K562 (cell line): ENCODE results near the gene COQ9. TPM values are rescaled to one million over a fixed set of nuclear protein-coding genes. Genes with fewer than 3 reads are reported as not detected.

ENCODE experiments used
- ARID2 ChIP-seq: fragments of 450-650 bp; IDR thresholded peaks from 2 replicates; pipeline ENCODE4 v1.6.1; 2017; ENCODE audit warnings: antibody characterized with exemption, mild to moderate bottlenecking
- CHD4 ChIP-seq: fragments of 200-600 bp; sonication (generic); IDR thresholded peaks from 3 replicates; pipeline ENCODE4 v1.6.1; 2012; ENCODE audit warnings: low read depth, mild to moderate bottlenecking, mixed read lengths, low read length, inconsistent platforms; ENCODE audit not compliant: insufficient read depth, insufficient replicate concordance, poor library complexity, severe bottlenecking
- DPF2 ChIP-seq: fragments of 450-650 bp; IDR thresholded peaks from 2 replicates; pipeline ENCODE4 v1.6.1; 2016
- EHMT2 ChIP-seq: fragments of 450-650 bp; IDR thresholded peaks from 2 replicates; pipeline ENCODE4 v1.6.1; 2018; ENCODE audit warnings: antibody characterized with exemption
- ELK3 ChIP-seq: fragments of 450-650 bp; formaldehyde crosslinking; IDR thresholded peaks from 2 replicates; pipeline ENCODE4 v1.4.0; 2020; ENCODE audit warnings: mild to moderate bottlenecking
- EP300 ChIP-seq: IDR thresholded peaks from 2 replicates; pipeline ENCODE4 v1.6.1; 2012; ENCODE audit warnings: low read length, improper control_type of control experiment
- ERF ChIP-seq: fragments of 450-650 bp; formaldehyde crosslinking; IDR thresholded peaks from 2 replicates; pipeline ENCODE4 v1.4.0; 2020; ENCODE audit warnings: mild to moderate bottlenecking, mixed read lengths
- ESRRA ChIP-seq: fragments of 450-650 bp; IDR thresholded peaks from 2 replicates; pipeline ENCODE4 v1.6.1; 2014; ENCODE audit warnings: low read depth, mild to moderate bottlenecking, moderate library complexity, borderline replicate concordance
- GMEB1 ChIP-seq: fragments of 250-450 bp; sonication (Bioruptor Pico); IDR thresholded peaks from 2 replicates; pipeline ENCODE4 v1.4.0; 2020; ENCODE audit warnings: mild to moderate bottlenecking
- GTF2E2 ChIP-seq: fragments of 200-800 bp; sonication (Bioruptor generic); IDR thresholded peaks from 2 replicates; pipeline ENCODE4 v1.6.1; 2016; ENCODE audit warnings: missing genetic modification characterization, missing compliant biosample characterization
- KDM2B ChIP-seq: fragments of 250-450 bp; sonication (Bioruptor Pico); IDR thresholded peaks from 2 replicates; pipeline ENCODE4 v1.8.0; 2021; ENCODE audit warnings: mild to moderate bottlenecking, moderate library complexity
- L3MBTL2 ChIP-seq: fragments of 450-650 bp; IDR thresholded peaks from 2 replicates; pipeline ENCODE4 v1.6.1; 2016; ENCODE audit warnings: mild to moderate bottlenecking, moderate library complexity
- MTA2 ChIP-seq: fragments of 450-650 bp; IDR thresholded peaks from 2 replicates; pipeline ENCODE4 v1.6.1; 2016; ENCODE audit warnings: low read depth
- MXD1 ChIP-seq: fragments of 250-450 bp; sonication (Bioruptor Pico); IDR thresholded peaks from 2 replicates; pipeline ENCODE4 v1.8.0; 2021; ENCODE audit warnings: borderline replicate concordance, mild to moderate bottlenecking, moderate library complexity; ENCODE audit not compliant: poor library complexity, severe bottlenecking
- NFE2L1 ChIP-seq: fragments of 450-650 bp; IDR thresholded peaks from 2 replicates; pipeline ENCODE4 v1.6.1; 2016; ENCODE audit warnings: missing genetic modification characterization, low read depth, mild to moderate bottlenecking, missing compliant biosample characterization, moderate library complexity, borderline replicate concordance
- NR2F6 ChIP-seq: fragments of 450-650 bp; formaldehyde crosslinking; IDR thresholded peaks from 2 replicates; pipeline ENCODE4 v1.4.0; 2020; ENCODE audit warnings: mild to moderate bottlenecking
- RFX7 ChIP-seq: fragments of 250-450 bp; sonication (Bioruptor Pico); IDR thresholded peaks from 2 replicates; pipeline ENCODE4 v1.5.1; 2021; ENCODE audit warnings: mild to moderate bottlenecking
- RHOXF2B ChIP-seq: fragments of 250-450 bp; sonication (Bioruptor Pico); conservative IDR thresholded peaks from 2 replicates; pipeline ENCODE4 v1.5.1; 2021
- SMARCE1 ChIP-seq: fragments of 450-650 bp; IDR thresholded peaks from 2 replicates; pipeline ENCODE4 v1.7.1; 2016; ENCODE audit warnings: mild to moderate bottlenecking
- TAF9B ChIP-seq: fragments of 450-650 bp; IDR thresholded peaks from 2 replicates; pipeline ENCODE4 v1.6.1; 2018; ENCODE audit warnings: mild to moderate bottlenecking; ENCODE audit not compliant: partially characterized antibody
- TCF7 ChIP-seq: sonication (generic); IDR thresholded peaks from 2 replicates; pipeline ENCODE4 v1.6.1; 2016; ENCODE audit warnings: antibody characterized with exemption, borderline replicate concordance
- TSHZ1 ChIP-seq: fragments of 250-450 bp; sonication (Bioruptor Pico); IDR thresholded peaks from 2 replicates; pipeline ENCODE4 v1.4.0; 2020; ENCODE audit warnings: mild to moderate bottlenecking, moderate library complexity
- ZNF24 ChIP-seq: fragments of 450-650 bp; IDR thresholded peaks from 2 replicates; pipeline ENCODE4 v1.6.1; 2016
- ZZZ3 ChIP-seq: fragments of 450-650 bp; IDR thresholded peaks from 2 replicates; pipeline ENCODE4 v1.6.1; 2016; ENCODE audit warnings: antibody characterized with exemption, mild to moderate bottlenecking, moderate library complexity
- polyA plus RNA-seq, 8 experiments: library from polyadenylated mRNA; depleted of rRNA in 4 of 8; stranded (reverse) in 5 of 8; unstranded in 3 of 8; fragments of >200 nt; fragmentation: Nextera tagmentation in 2 of 8; fragmentation: Illumina TruSeq in 1 of 8; extraction: Ambion mirVana in 2 of 8; extraction: Trizol in 1 of 8; gene quantifications; 2 replicates each; pipeline versions ENCODE4 v1.2.1 to v1.2.3, GENCODE V29; 2011 to 2014; ENCODE audit warnings: inconsistent platforms in 1 of 8, missing spikeins in 1 of 8
- total RNA-seq, 7 experiments: library from RNA; depleted of rRNA in 6 of 7; stranded (reverse); fragments of >200 nt in 6 of 7; fragmentation: Illumina TruSeq in 2 of 7; extraction: Trizol in 2 of 7; gene quantifications; 2 replicates each; pipeline versions ENCODE4 v1.2.1 to v1.2.3, GENCODE V29; 2011 to 2021; ENCODE audit warnings: low replicate concordance in 1 of 7

COQ9 gene
- total and polyA plus RNA-seq, 9 of the 15 experiments (the other 6 are each of a cell fraction or from before 2014, with no cell fraction given), result 35.0 to 139 (median 71.4) TPM

GRCh38 chr16:57462209-57462977, 15.1 kb downstream of the COQ9 start, which contains the start of gene POLR2C (continued):
- TF ChIP-seq ESRRA (peak; percentile 77; the same call in 1 of the 2 replicates), ARID2 (no peak), GTF2E2 (peak; percentile 57; the same call in 1 of the 2 replicates), KDM2B (CRISPR knock-in tag) (no peak), L3MBTL2 (peak; percentile 48; the same call in 1 of the 2 replicates), GMEB1 (CRISPR knock-in tag) (peak; percentile 57), ZNF24 (peak; percentile 76), ZZZ3 (peak; percentile 72), EHMT2 (no peak; the same call in 1 of the 2 replicates), EP300 (peak; percentile 27; the same call in 1 of the 2 replicates), NR2F6 (CRISPR knock-in tag) (no peak), NFE2L1 (tag) (no peak), SMARCE1 (no peak), CHD4 (no peak), ELK3 (CRISPR knock-in tag) (no peak), TCF7 (0 out of 2 replicates have a peak, but pooled peaks have one; percentile 26), DPF2 (no peak), RHOXF2B (CRISPR knock-in tag) (no peak), TSHZ1 (CRISPR knock-in tag) (no peak), RFX7 (CRISPR knock-in tag) (no peak), MTA2 (no peak), TAF9B (peak; percentile 93), ERF (CRISPR knock-in tag) (0 out of 2 replicates have a peak, but pooled peaks have one; percentile 53), MXD1 (CRISPR knock-in tag) (peak; percentile 16)
